PC-9 (cell line): ENCODE data around the gene CYS1. TPM values are rescaled to one million over a fixed set of nuclear protein-coding genes. Genes with fewer than 3 reads are reported as not detected.
"Not testable (repeated sequence)": the region's sequence is repeated elsewhere in the genome, so short reads cannot be mapped to it uniquely, and the experiment has no call there.

Experiments used
- BruUV-seq: library from RNA; stranded (reverse); fragments of 400-500 nt; replicated peaks from 2 replicates; lab custom pipeline; 2021; lab: Mats Ljungman, UMichigan
- CTCF ChIA-PET: fragments of 300-600 bp; sonication (Branson Sonifier 250); formaldehyde crosslinking; loops from one replicate; lab custom pipeline; 2022; ENCODE audit warnings: antibody characterized with exemption; lab: Charles Lee
- POLR2A ChIA-PET: fragments of 300-600 bp; sonication (Branson Sonifier 250); formaldehyde crosslinking; loops from one replicate; lab custom pipeline; 2022; ENCODE audit warnings: antibody characterized with exemption; ENCODE audit not compliant: unreplicated experiment; lab: Charles Lee
- DNase-seq, 2 experiments: peaks; one replicate each; pipeline versions ENCODE4 v3.0.0 to v3.0.0-alpha.2; 2015 to 2022; ENCODE audit warnings: mixed read lengths in 1 of 2
- H2AFZ ChIP-seq: fragments of 200-600 bp; sonication (generic); 2 replicates; pipeline ENCODE4 v1.8.1; 2017; ENCODE audit warnings: antibody characterized with exemption
- H3F3A ChIP-seq: fragments of 200-600 bp; sonication (generic); 2 replicates; pipeline ENCODE4 v1.8.1; 2017; ENCODE audit warnings: antibody characterized with exemption, mild to moderate bottlenecking, low read depth; ENCODE audit not compliant: insufficient read depth
- H3K27ac ChIP-seq: fragments of 200-600 bp; sonication (generic); 2 replicates; pipeline ENCODE4 v1.6.1; 2016; ENCODE audit warnings: mixed run types
- H3K27me3 ChIP-seq: fragments of 200-600 bp; sonication (generic); 2 replicates; pipeline ENCODE4 v1.6.1; 2016; ENCODE audit warnings: low read depth, mixed run types; ENCODE audit not compliant: insufficient read depth
- H3K36me3 ChIP-seq: fragments of 200-600 bp; sonication (generic); 2 replicates; pipeline ENCODE4 v1.6.1; 2016; ENCODE audit warnings: low read depth, mixed run types
- H3K4me1 ChIP-seq: fragments of 200-600 bp; sonication (generic); replicated peaks from 2 replicates; pipeline ENCODE4 v1.6.1; 2016; ENCODE audit warnings: mixed run types; ENCODE audit not compliant: insufficient read depth
- H3K4me2 ChIP-seq: fragments of 200-600 bp; sonication (generic); 2 replicates; pipeline ENCODE4 v1.6.1; 2017; ENCODE audit warnings: mixed run types
- H3K4me3 ChIP-seq: fragments of 200-600 bp; sonication (generic); 2 replicates; pipeline ENCODE4 v1.6.1; 2016; ENCODE audit warnings: mixed run types
- H3K79me2 ChIP-seq: fragments of 200-600 bp; sonication (generic); 2 replicates; pipeline ENCODE4 v1.6.1; 2017; ENCODE audit warnings: low read depth, mixed run types
- H3K9me2 ChIP-seq: fragments of 200-600 bp; sonication (generic); 2 replicates; pipeline ENCODE4 v1.8.1; 2017; ENCODE audit warnings: mild to moderate bottlenecking; ENCODE audit not compliant: insufficient read depth
- H3K9me3 ChIP-seq: fragments of 200-600 bp; sonication (generic); 2 replicates; pipeline ENCODE4 v1.8.1; 2016; ENCODE audit warnings: low read depth; ENCODE audit not compliant: insufficient read depth
- H4K20me1 ChIP-seq: fragments of 200-600 bp; sonication (generic); 2 replicates; pipeline ENCODE4 v1.8.1; 2017; ENCODE audit not compliant: insufficient read depth
- EZH2 ChIP-seq: fragments of 200-600 bp; sonication (generic); IDR thresholded peaks from 2 replicates; pipeline ENCODE4 v1.8.0; 2017; ENCODE audit warnings: antibody characterized with exemption, low read depth
- intact Hi-C: fragments of 100-400 bp; cut with micrococcal nuclease; formaldehyde crosslinking; loops from one replicate; pipeline ENCODE4 v1.10.0; 2022; ENCODE audit not compliant: unreplicated experiment
- total RNA-seq: library from RNA; stranded (reverse); gene quantifications from 2 replicates; pipeline ENCODE4 v1.2.3, GENCODE V29; 2021
- TF ChIP-seq, protein P1 (sequence below): fragments of 200-600 bp; sonication (generic); conservative IDR thresholded peaks from 2 replicates; pipeline ENCODE4 v1.6.1; 2017; ENCODE audit warnings: mixed run types, antibody characterized with exemption, mild to moderate bottlenecking, moderate library complexity

The CYS1 gene
- total RNA-seq, 1 experiment from 2014 or later: 0.61 TPM

DNA sequence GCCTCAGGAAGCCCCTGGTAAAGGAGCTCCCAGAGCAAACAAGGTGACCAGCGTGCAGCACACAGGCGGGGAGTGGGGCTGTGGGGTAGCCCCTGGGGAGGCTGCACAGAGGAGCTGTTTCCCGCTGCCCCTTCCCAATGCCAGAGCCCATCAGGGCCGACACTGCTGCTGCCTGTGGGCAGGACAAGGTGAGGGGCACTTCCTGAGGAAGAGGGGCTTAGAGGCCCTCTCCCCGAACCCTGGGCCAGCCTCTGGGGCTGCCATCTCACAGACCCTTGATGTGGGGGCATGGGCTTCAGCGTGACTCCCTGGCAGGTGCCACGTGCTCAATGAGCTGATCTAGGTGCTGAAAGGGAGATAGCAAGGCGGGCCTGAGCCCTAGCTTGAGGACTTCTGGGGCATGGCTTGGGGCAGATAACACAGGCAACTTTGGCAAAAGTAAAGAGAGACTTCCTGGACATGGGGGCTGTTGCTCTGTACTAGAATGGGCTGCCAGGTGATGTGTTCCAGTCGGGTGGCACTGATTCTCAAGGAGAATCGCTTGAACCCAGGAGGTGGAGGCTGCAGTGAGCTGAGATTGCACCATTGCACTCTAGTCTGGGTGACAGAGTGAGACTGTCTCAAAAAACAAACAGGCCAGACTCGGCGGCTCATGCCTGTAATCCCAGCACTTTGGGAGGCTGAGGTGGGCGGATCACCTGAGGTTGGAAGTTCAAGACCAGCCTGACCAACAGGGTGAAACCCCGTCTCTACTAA is 46.8 kb downstream of the CYS1 start:
- CTCF ChIA-PET: no interaction called here
- no peak for TF ChIP-seq EZH2
- TF ChIP-seq, protein P1, sequence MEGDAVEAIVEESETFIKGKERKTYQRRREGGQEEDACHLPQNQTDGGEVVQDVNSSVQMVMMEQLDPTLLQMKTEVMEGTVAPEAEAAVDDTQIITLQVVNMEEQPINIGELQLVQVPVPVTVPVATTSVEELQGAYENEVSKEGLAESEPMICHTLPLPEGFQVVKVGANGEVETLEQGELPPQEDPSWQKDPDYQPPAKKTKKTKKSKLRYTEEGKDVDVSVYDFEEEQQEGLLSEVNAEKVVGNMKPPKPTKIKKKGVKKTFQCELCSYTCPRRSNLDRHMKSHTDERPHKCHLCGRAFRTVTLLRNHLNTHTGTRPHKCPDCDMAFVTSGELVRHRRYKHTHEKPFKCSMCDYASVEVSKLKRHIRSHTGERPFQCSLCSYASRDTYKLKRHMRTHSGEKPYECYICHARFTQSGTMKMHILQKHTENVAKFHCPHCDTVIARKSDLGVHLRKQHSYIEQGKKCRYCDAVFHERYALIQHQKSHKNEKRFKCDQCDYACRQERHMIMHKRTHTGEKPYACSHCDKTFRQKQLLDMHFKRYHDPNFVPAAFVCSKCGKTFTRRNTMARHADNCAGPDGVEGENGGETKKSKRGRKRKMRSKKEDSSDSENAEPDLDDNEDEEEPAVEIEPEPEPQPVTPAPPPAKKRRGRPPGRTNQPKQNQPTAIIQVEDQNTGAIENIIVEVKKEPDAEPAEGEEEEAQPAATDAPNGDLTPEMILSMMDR: no peak
- Histone ChIP-seq H4K20me1 (no peaks in the 10 kb centered on the region), H3F3A (no peaks in the 10 kb centered on the region), H3K9me3 (no peaks in the 10 kb centered on the region), H3K4me3 (no peak overlapping the region), H3K27ac (no peak overlapping the region), H3K4me1 (no peaks in the 10 kb centered on the region), H3K36me3 (no peaks in the 10 kb centered on the region), H3K27me3 (no peaks in the 10 kb centered on the region), H3K4me2 (no peak overlapping the region), H3K79me2 (no peaks in the 10 kb centered on the region), H3K9me2 (no peaks in the 10 kb centered on the region), H2AFZ (no peak overlapping the region)
- POLR2A ChIA-PET: no interaction called here
- intact Hi-C loops: no loop called here
- no TSS peak for BruUV-seq
- no peak for DNase-seq

DNA sequence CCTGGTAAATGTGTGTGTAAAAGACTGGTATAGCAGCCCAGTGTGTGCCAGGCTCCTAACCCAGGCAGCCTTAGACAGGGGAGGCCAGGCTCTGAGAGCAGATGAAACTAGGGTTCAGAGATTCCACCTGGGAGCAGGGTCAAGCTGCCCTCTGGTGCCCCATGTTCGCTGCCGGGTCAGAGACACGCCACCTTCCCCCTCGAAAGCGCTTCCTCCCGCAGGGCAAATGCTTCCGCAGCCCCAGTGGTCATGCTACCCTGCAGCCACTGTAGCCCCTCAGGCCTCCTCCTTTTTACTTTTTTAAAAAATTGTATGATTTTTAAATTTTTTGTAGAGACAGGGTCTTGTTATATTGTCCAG is 47.5 kb downstream of the CYS1 start:
- intact Hi-C loops: no loop called here
- Histone ChIP-seq H3K79me2 (no peaks in the 10 kb centered on the region), H3K27ac (no peak overlapping the region), H2AFZ (no peak overlapping the region), H3K36me3 (no peaks in the 10 kb centered on the region), H3K4me2 (no peak overlapping the region), H3K9me2 (no peaks in the 10 kb centered on the region), H3K9me3 (no peaks in the 10 kb centered on the region), H4K20me1 (no peaks in the 10 kb centered on the region), H3K27me3 (no peaks in the 10 kb centered on the region), H3K4me3 (no peak overlapping the region), H3K4me1 (no peaks in the 10 kb centered on the region), H3F3A (no peaks in the 10 kb centered on the region)
- DNase-seq: no peak
- BruUV-seq: no TSS peak
- ChIA-PET POLR2A (no interaction called here), CTCF (no interaction called here)
- TF ChIP-seq, protein P1: no peak
- no peak for TF ChIP-seq EZH2

DNA sequence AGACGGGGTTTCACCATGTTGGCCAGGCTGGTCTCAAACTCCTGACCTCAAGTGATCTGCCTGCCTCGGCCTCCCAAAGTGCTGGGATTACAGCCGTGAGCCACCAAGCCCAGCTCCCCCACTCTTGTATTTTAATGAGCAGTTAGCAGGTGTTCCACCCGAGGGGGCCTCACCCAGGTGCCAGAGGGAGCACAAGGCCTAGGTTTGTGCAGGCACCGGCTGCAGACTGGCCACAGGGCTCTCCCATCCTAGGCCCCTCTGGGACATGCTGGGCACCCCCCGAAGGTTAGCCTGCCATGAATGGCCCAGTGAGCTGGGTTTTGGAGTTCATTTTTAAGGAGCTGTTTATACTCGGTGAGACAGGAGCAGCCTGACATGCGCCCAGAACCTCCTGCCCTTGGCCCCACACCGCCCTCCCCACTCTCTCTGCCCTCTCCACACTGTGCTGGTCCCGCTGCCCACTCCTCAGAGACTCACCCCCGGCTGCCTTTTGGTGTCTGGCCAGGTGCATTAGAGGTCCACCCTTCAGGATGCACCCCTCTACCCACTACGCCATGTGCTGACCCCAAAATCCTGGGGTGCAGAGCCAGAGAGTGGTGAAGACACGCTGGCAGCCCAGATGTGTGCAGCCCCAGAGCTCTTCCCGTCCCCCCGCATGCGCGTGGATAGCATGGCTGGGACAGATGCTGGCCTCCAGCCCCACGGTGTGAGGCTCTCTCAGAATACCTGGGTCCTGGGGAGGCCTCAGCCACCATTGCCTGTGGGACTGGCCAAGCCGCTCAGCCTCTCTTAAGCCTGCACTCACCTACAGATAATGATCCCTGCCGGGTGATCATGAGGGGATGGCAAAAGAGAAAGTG is 48.1 kb downstream of the CYS1 start:
- H3K4me1 ChIP-seq: no peaks in the 10 kb centered on the region
- H3K9me2 ChIP-seq: no peaks in the 10 kb centered on the region
- H2AFZ ChIP-seq: no peak overlapping the region
- H3K36me3 ChIP-seq: no peaks in the 10 kb centered on the region
- no peaks in the 10 kb centered on the region for H4K20me1 ChIP-seq
- H3K79me2 ChIP-seq: no peaks in the 10 kb centered on the region
- DNase-seq: no peak
- no peak for TF ChIP-seq EZH2
- TF ChIP-seq, protein P1: no peak
- no TSS peak for BruUV-seq
- no peaks in the 10 kb centered on the region for H3K9me3 ChIP-seq
- H3F3A ChIP-seq: no peaks in the 10 kb centered on the region
- ChIA-PET POLR2A (interaction anchor here (0.6 kb wide), 1 partner anchor 58 kb away, joined by 3 read pairs; no protein-coding TSS in a partner anchor), CTCF (no interaction called here)
- intact Hi-C loops: no loop called here
- H3K27me3 ChIP-seq: no peaks in the 10 kb centered on the region
- H3K27ac ChIP-seq: no peak overlapping the region
- no peak overlapping the region for H3K4me3 ChIP-seq
- no peak overlapping the region for H3K4me2 ChIP-seq

DNA sequence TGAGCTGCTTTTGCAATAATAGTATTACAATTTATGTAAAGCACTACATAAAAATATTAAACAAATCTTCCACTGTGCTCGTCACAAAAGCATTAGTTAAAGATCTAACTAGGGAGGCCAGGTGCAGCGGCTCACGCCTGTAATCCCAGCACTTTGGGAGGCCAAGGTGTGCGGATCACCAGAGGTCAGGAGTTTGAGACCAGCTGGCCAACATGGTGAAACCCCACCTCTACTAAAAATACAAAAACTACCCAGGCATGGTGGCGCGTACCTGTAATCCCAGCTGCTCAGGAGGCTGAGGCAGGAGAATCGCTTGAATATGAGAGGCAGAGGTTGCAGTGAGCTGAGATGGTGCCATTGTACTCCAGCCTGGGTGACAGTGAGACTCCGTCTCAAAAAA is 49.4 kb downstream of the CYS1 start:
- H3K27me3 ChIP-seq, intact Hi-C loops, H3K9me2 ChIP-seq, H3K9me3 ChIP-seq, H3K79me2 ChIP-seq, H3F3A ChIP-seq, H3K27ac ChIP-seq, POLR2A ChIA-PET, CTCF ChIA-PET, H3K4me1 ChIP-seq, H3K4me3 ChIP-seq, H3K4me2 ChIP-seq, H3K36me3 ChIP-seq, DNase-seq, H2AFZ ChIP-seq, H4K20me1 ChIP-seq, BruUV-seq: not testable (repeated sequence)
